GM21528 (cell line): ENCODE results near the gene ING4.

Experiments
- ATAC-seq: cut with Tn5 transposase; IDR thresholded peaks from one replicate; pipeline ENCODE4 v1.9.1; 2021; ENCODE audit warnings: mild to moderate bottlenecking, moderate library complexity; ENCODE audit not compliant: unreplicated experiment, low FRiP score

The ING4 gene

GRCh38 chr12:6612652-6613014 is 50.3 kb downstream of the ING4 start:
- ATAC-seq = no peak

GRCh38 chr12:6612247-6612646 is 50.7 kb downstream of the ING4 start:
- ATAC-seq = no peak

GRCh38 chr12:6608592-6609281 is 54.2 kb downstream of the ING4 start:
- ATAC-seq = no peak

- ATAC-seq = no peak
Measured at GRCh38 chr12:6607751-6608591, 54.9 kb downstream of the ING4 start.

- no peak for ATAC-seq
Measured at GRCh38 chr12:6606331-6607131, 56.4 kb downstream of the ING4 start.

GRCh38 chr12:6605421-6606330 is 57.2 kb downstream of the ING4 start:
- no peak for ATAC-seq

- no peak for ATAC-seq
Measured at GRCh38 chr12:6604259-6605029, 58.5 kb downstream of the ING4 start.

GRCh38 chr12:6603095-6603567 is 59.8 kb downstream of the ING4 start:
- ATAC-seq = no peak

GRCh38 chr12:6602526-6602925 is 60.4 kb downstream of the ING4 start:
- ATAC-seq = no peak
